Hindlimb muscle (tissue), 1 donor: ENCODE results near the gene PTPRG. TPM values are rescaled to one million over a fixed set of nuclear protein-coding genes. Genes with fewer than 3 reads are reported as not detected.

Source experiments
- DNase-seq: peaks from one replicate; pipeline ENCODE4 v3.0.0-alpha.2; 2013
- polyA plus RNA-seq: library from polyadenylated mRNA; unstranded; fragments of 120-200 nt; gene quantifications from one replicate; pipeline ENCODE4 v1.2.1, GENCODE V29; 2013; ENCODE audit not compliant: insufficient read length

The PTPRG gene
- polyA plus RNA-seq, 1 donor: 29.4 TPM

GRCh38 chr3:61589856-61590255, 28.5 kb downstream of the PTPRG start:
- no peak for DNase-seq

GRCh38 chr3:61591300-61591699, 29.9 kb downstream of the PTPRG start:
- no peak for DNase-seq

GRCh38 chr3:61593446-61594029, 32.2 kb downstream of the PTPRG start:
- DNase-seq: no peak

GRCh38 chr3:61594144-61594963, 33.0 kb downstream of the PTPRG start:
- DNase-seq: no peak

- DNase-seq: no peak
Observed at GRCh38 chr3:61594964-61595285, 33.6 kb downstream of the PTPRG start.

GRCh38 chr3:61595288-61595687, 33.9 kb downstream of the PTPRG start:
- DNase-seq: no peak

- DNase-seq: no peak
Observed at GRCh38 chr3:61595826-61596225, 34.5 kb downstream of the PTPRG start.

GRCh38 chr3:61597906-61598305, 36.5 kb downstream of the PTPRG start:
- DNase-seq: no peak

- DNase-seq: no peak
Observed at GRCh38 chr3:61600195-61600594, 38.8 kb downstream of the PTPRG start.

GRCh38 chr3:61601831-61602230, 40.5 kb downstream of the PTPRG start:
- DNase-seq: no peak

- DNase-seq: no peak
Observed at GRCh38 chr3:61602466-61602865, 41.1 kb downstream of the PTPRG start.

GRCh38 chr3:61605589-61606175, 44.3 kb downstream of the PTPRG start:
- no peak for DNase-seq

GRCh38 chr3:61606196-61606595, 44.8 kb downstream of the PTPRG start:
- no peak for DNase-seq

GRCh38 chr3:61608072-61608471, 46.7 kb downstream of the PTPRG start:
- DNase-seq: no peak

- DNase-seq: no peak
Observed at GRCh38 chr3:61608711-61609110, 47.3 kb downstream of the PTPRG start.

- no peak for DNase-seq
Observed at GRCh38 chr3:61610316-61610715, 48.9 kb downstream of the PTPRG start.

GRCh38 chr3:61612211-61613194, 51.1 kb downstream of the PTPRG start:
- no peak for DNase-seq

- no peak for DNase-seq
Observed at GRCh38 chr3:61613666-61614065, 52.3 kb downstream of the PTPRG start.

GRCh38 chr3:61615643-61616042, 54.3 kb downstream of the PTPRG start:
- no peak for DNase-seq

- no peak for DNase-seq
Observed at GRCh38 chr3:61616586-61616985, 55.2 kb downstream of the PTPRG start.

- DNase-seq: no peak
Observed at GRCh38 chr3:61617041-61617440, 55.7 kb downstream of the PTPRG start.

- DNase-seq: no peak
Observed at GRCh38 chr3:61617651-61618050, 56.3 kb downstream of the PTPRG start.

- no peak for DNase-seq
Observed at GRCh38 chr3:61618231-61618630, 56.9 kb downstream of the PTPRG start.
